ENCODE measurements around the gene TRAPPC3L.
"Not testable (repeated sequence)": the region's sequence is repeated elsewhere in the genome, so short reads cannot be mapped to it uniquely, and the experiment has no call there.

TRAPPC3L gene

GRCh38 chr6:116512111-116512559 is 33.3 kb downstream of the TRAPPC3L start:
- DNase-seq: no peak

GRCh38 chr6:116511424-116512110 is 33.9 kb downstream of the TRAPPC3L start, which contains the start of gene CALHM5:
Gene CALHM5 (plus strand): TSS chr6:116511639. CDS start chr6:116511697, 58 bp downstream.
- DNase-seq: no peak

- no peak for DNase-seq
Observed at GRCh38 chr6:116508527-116508926, 37.0 kb downstream of the TRAPPC3L start.

- no peak for DNase-seq
Observed at GRCh38 chr6:116507324-116507723, 38.2 kb downstream of the TRAPPC3L start.

- no peak for DNase-seq
Observed at GRCh38 chr6:116500969-116501433, 44.5 kb downstream of the TRAPPC3L start.

DNA sequence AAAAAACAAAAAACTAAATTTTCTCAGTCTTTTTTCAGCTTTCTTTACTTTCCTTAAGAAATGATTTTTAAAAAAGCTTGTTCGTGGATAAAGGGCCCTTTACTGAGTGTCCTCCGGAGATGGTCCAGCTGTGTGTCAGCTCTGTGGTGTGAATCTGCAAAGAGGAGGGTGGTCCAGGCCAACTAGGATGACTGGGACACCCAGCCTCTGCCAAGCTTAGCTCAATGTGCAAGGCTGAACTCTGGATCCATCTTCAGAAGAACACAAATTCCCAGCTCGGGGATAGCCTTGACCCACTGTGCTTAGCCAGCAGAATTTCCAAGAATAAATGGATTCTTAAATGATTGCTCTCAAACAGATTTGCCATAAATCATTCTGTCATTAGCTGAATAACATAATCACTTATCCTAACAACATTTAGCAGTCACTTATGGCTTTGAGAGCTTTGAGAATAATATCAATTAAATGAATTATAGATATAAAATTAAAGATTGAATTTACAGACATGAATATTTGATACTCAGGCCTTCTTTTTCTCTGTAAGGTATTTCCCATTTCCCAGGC is 48.3 kb downstream of the TRAPPC3L start:
- DNase-seq: no peak

GRCh38 chr6:116495161-116495560 is 50.3 kb downstream of the TRAPPC3L start:
- DNase-seq: not testable (repeated sequence)

DNA sequence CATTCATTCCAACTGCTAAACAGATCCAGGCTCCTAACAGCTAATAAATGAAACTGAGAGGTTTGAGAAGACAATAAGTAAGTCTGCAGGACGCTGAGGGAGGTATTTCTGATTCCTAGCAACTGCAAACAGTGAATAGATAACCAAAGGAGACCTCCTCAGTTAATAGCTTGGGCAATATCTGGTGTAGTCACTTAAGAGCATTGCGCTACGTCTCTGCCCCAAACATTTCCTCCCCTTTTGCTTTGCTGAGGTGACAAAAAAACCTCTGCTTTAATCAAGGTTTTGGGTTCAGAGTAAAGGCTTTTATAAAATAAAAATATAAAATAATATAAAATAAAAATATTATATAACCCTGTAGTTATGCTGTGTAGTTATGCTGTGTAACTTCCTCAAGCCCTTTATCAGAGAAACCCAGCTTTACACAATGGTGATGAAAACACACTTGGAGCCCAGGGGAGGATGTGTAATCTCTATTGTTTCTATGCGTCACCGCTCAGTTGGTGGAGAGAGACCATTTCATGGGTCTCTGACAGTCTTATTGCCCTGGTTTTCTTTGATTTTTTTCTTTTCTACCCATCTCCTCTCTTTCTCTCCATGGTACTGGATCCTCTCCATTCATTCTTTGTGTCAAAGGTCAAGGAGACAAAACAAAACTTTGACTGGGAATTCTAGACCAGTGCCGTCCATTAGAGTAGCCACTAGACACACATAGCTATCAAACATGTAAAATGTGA is 53.0 kb downstream of the TRAPPC3L start:
- DNase-seq: no peak

GRCh38 chr6:116491610-116492330 is 53.7 kb downstream of the TRAPPC3L start:
- no peak for DNase-seq

GRCh38 chr6:116485559-116486184 is 59.8 kb downstream of the TRAPPC3L start:
- DNase-seq: no peak

DNA sequence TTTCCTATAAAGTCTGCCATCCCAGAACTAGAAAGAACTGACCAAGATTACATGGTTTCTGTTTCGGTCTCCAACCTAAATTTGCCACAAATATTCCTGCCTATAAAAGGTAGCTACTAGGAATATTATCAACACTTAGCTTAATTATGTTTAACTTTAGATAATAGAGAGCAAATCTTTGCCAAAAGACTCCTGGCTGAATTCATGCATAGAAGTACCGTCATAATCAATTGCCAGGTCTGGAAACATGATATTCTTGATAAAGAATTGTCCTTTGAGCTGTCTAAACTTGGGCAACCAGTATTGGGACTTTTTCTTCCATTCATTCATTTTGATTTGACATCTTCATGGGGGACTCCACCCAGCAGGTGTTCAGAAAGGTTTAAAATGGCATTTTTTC is 61.9 kb downstream of the TRAPPC3L start:
- DNase-seq: no peak

GRCh38 chr6:116482780-116483179 is 62.7 kb downstream of the TRAPPC3L start:
- DNase-seq: no peak

DNA sequence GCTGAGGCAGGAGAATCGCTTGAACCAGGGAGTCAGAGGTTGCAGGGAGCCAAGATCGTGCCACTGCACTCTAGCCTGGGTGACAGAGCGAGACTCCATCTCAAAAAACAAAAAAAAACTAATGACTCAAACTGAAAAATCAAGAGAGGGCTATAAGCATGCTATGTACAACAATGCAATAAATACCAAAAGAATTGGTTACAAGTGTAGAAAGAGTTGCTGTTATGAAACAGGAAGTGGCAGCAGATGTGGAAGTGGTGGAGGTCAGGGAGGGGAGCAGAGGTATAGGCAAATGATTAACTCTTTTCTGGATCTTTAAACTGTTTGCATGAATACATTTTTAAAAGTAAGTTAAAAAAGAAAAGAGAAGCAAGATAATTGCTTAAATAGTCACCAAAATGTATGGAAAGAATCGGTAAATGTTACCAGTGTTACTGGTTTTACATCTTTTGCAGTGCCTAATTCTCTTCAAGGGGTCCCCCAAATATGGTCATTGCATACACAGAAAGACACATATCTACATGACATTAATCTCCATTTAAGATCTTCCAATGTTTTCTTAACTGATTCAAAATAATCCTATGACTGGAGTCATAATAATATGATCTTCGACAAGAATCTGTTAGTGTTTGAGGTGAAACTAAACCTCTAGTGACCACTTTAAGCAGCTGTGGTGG is 69.3 kb downstream of the TRAPPC3L start:
- DNase-seq: no peak

DNA sequence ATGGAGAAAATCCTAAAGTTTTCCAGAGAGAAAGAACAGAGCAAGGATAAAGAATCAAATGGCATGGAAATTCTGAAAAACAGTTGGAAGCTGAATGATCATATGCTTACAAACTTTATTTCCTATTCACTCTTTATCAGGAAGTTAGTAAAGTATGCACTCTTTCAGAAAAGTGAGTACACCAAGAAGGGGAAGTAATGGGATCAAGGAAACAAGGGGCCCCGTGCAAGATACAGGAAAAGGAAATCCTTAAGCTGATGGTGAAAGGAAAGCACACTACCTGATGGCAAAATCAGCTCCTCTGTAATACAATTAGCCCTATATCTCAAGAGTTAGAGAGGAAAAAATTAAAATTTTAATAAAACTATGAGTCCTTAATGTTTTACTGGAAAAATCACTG is 70.3 kb downstream of the TRAPPC3L start:
- no peak for DNase-seq

DNA sequence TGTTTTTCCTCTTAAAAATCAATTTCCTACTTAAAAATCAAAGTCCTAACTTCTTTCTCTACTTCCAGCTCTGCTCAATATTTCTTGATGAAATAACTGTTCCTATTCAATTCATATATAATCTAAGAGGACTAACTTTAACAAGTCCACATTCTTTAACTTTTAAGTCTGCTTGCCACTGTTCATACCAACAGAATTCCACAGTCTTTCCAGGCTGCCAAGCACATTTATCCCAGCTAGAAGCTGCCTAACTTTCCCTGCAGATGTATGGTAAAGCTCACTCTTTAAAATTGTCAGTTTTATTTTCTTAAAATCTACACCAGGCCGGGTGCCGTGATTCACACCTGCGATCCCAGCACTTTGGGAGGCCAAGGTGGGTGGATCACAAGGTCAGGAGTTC is 72.8 kb downstream of the TRAPPC3L start:
- no peak for DNase-seq

DNA sequence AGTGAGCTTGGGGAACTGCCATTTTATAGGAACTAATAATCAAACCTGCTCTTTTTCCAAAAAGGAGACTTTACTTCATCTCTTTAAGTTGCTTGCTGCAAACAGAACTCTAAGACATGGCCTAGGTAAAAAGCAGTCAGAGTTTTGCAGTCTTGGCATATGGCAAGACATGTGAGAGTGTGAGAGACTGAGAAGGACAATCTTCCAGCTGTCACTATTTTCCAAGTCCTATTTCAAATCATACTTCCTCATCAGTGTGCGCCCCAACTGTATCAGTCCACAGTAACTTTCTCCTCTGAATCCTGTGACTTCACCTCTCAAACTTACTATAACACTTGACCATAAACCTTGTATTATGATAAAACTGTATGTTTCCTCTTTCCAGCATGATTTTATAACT is 74.0 kb downstream of the TRAPPC3L start:
- DNase-seq: no peak

- DNase-seq: no peak
Observed at GRCh38 chr6:116468293-116468692, 77.2 kb downstream of the TRAPPC3L start.

DNA sequence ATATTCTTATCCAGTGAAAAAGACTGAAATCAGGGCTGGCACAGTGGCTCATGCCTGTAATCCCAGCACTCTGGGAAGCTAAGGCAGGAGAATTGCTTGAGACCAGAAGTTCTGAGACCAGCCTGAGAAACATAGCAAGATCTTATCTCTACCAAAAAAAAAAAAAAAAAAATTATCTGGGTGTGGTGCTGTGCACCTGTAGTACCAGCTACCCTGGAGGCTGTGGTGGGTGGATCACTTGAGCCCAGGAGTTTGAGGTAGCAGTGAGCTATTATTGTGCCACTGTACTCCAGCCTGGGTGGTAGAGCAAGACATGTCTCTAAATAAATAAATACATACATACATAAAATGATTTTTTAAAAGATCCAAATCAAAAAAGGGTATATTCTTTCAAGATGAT is 78.0 kb downstream of the TRAPPC3L start:
- DNase-seq: no peak

- no peak for DNase-seq
Observed at GRCh38 chr6:116467096-116467495, 78.4 kb downstream of the TRAPPC3L start.

GRCh38 chr6:116465246-116465645 is 80.2 kb downstream of the TRAPPC3L start:
- DNase-seq: no peak

- DNase-seq: no peak
Observed at GRCh38 chr6:116463301-116463700, 82.2 kb downstream of the TRAPPC3L start.

Data from retina (tissue), 1 donor.